NB4 (cell line): ENCODE results near the gene MRPL4.
A peak's percentile ranks its signal among the peaks of the same experiment; 100 is the strongest.

Source experiments
- POLR2A ChIP-seq: IDR thresholded peaks from 2 replicates; pipeline ENCODE4 v1.6.1; 2011; ENCODE audit warnings: mild to moderate bottlenecking; ENCODE audit not compliant: insufficient read length; ENCODE audit errors: extremely low read depth
- TF ChIP-seq, protein P1 (sequence below): IDR thresholded peaks from one replicate; pipeline ENCODE4 v1.5.1; 2012; ENCODE audit warnings: low read depth, low read length

GRCh38 chr19:10309423-10309822 lies 57.4 kb downstream of the MRPL4 start, which contains the start of gene ZGLP1:
- TF ChIP-seq, protein P1, sequence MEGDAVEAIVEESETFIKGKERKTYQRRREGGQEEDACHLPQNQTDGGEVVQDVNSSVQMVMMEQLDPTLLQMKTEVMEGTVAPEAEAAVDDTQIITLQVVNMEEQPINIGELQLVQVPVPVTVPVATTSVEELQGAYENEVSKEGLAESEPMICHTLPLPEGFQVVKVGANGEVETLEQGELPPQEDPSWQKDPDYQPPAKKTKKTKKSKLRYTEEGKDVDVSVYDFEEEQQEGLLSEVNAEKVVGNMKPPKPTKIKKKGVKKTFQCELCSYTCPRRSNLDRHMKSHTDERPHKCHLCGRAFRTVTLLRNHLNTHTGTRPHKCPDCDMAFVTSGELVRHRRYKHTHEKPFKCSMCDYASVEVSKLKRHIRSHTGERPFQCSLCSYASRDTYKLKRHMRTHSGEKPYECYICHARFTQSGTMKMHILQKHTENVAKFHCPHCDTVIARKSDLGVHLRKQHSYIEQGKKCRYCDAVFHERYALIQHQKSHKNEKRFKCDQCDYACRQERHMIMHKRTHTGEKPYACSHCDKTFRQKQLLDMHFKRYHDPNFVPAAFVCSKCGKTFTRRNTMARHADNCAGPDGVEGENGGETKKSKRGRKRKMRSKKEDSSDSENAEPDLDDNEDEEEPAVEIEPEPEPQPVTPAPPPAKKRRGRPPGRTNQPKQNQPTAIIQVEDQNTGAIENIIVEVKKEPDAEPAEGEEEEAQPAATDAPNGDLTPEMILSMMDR = no peak
- peak; percentile 18 for TF ChIP-seq POLR2A
